HG03135 (cell line): ENCODE data around the gene NDUFS1.
"Not testable (repeated sequence)": the region's sequence is repeated elsewhere in the genome, so short reads cannot be mapped to it uniquely, and the experiment has no call there.

Source experiments
- ATAC-seq: cut with Tn5 transposase; IDR thresholded peaks from one replicate; pipeline ENCODE4 v1.9.1; 2021; ENCODE audit warnings: mild to moderate bottlenecking, moderate library complexity; ENCODE audit not compliant: unreplicated experiment

Gene NDUFS1

GRCh38 chr2:206105541-206105940, 53.7 kb downstream of the NDUFS1 start:
- ATAC-seq = no peak

- no peak for ATAC-seq
Measured at GRCh38 chr2:206105038-206105437, 54.2 kb downstream of the NDUFS1 start.

GRCh38 chr2:206098872-206099271, 60.4 kb downstream of the NDUFS1 start:
- ATAC-seq = not testable (repeated sequence)

- ATAC-seq = no peak
Measured at GRCh38 chr2:206098471-206098870, 60.8 kb downstream of the NDUFS1 start.

- ATAC-seq = no peak
Measured at GRCh38 chr2:206096876-206097275, 62.4 kb downstream of the NDUFS1 start.

- ATAC-seq = no peak
Measured at GRCh38 chr2:206095536-206096332, 63.5 kb downstream of the NDUFS1 start.

GRCh38 chr2:206092297-206092696, 66.9 kb downstream of the NDUFS1 start:
- ATAC-seq = no peak

GRCh38 chr2:206088248-206088647, 71.0 kb downstream of the NDUFS1 start:
- no peak for ATAC-seq

GRCh38 chr2:206086716-206087350, 72.4 kb downstream of the NDUFS1 start:
- ATAC-seq = no peak

- peak; percentile 91 for ATAC-seq
Measured at GRCh38 chr2:206085742-206086445, 73.3 kb downstream of the NDUFS1 start, which contains the start of gene INO80D. Gene INO80D (minus strand): TSS chr2:206086174. CDS start chr2:206063016, 23,158 bp downstream.

- peak; percentile 33 for ATAC-seq
Measured at GRCh38 chr2:206084870-206085741, 74.1 kb downstream of the NDUFS1 start.

- no peak for ATAC-seq
Measured at GRCh38 chr2:206084439-206084869, 74.8 kb downstream of the NDUFS1 start.

GRCh38 chr2:206083602-206084438, 75.4 kb downstream of the NDUFS1 start:
- ATAC-seq = no peak

GRCh38 chr2:206082298-206082843, 76.9 kb downstream of the NDUFS1 start:
- no peak for ATAC-seq

- ATAC-seq = no peak
Measured at GRCh38 chr2:206080927-206081326, 78.3 kb downstream of the NDUFS1 start.

GRCh38 chr2:206079699-206080465, 79.4 kb downstream of the NDUFS1 start:
- ATAC-seq = no peak

GRCh38 chr2:206077879-206078278, 81.4 kb downstream of the NDUFS1 start:
- ATAC-seq = not testable (repeated sequence)

- no peak for ATAC-seq
Measured at GRCh38 chr2:206075113-206075512, 84.1 kb downstream of the NDUFS1 start.

GRCh38 chr2:206071807-206072206, 87.4 kb downstream of the NDUFS1 start:
- ATAC-seq = no peak
